GM23248 (cell line): ENCODE results near the gene RAD52.

Experiments used
- EZH2 ChIP-seq: fragments of 200-600 bp; sonication (generic); IDR thresholded peaks from 2 replicates; pipeline ENCODE4 v1.6.1; 2018; ENCODE audit warnings: antibody characterized with exemption, mild to moderate bottlenecking; ENCODE audit not compliant: insufficient read depth, poor library complexity, severe bottlenecking
- EZH2phosphoT487 ChIP-seq: fragments of 200-600 bp; sonication (generic); IDR thresholded peaks from 2 replicates; pipeline ENCODE4 v1.6.1; 2018; ENCODE audit warnings: antibody characterized with exemption, moderate library complexity, mild to moderate bottlenecking, low read depth; ENCODE audit not compliant: insufficient read depth

DNA sequence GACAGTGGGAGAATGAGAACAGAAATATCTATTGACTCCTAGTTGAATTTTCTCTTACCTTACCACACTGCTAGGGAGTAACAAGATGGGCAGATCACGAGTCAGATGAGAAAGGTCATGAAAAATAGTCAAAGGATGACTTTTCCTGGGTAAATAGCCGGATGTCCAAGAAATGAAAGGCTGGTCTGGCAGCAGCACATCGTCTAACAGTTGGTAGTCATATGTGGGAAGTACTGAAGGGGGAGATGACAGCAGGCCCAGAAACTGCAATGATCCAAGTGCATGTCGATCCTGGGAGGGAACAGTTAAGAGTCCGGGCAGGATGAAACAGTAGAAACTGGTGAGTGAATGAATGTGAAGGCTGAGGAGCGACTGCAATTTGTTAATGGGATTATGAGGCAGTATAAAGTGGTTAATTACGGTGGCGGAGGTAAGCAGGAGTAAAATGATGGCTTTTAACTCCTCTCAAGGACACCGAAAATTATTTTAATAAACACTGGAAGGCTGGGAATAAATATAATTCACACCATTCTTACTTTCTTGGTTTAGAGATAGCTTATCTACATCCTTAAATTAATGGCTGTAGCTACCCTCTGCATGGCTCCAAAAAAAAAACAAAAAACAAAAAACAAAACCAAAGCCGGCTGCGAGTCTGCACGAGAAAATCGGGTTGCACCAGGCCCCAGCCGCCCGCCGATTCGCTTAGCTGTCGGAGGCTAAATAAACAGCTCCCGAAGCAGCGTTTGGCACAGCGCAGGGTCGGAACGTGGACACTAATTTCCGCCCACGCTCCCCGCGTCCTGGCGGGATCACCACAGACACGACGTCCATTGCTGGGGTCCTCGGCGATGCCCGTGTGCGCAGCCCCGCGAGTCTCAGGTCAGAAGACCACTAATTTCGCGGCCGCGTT lies 40.5 kb upstream of the RAD52 start:
- TF ChIP-seq EZH2phosphoT487 (no peak), EZH2 (no peak)
